ENCODE results near the gene CLN6.
"Not testable (repeated sequence)": the region's sequence is repeated elsewhere in the genome, so short reads cannot be mapped to it uniquely, and the experiment has no call there.

The CLN6 gene

GRCh38 chr15:68186671-68187397, 42.7 kb downstream of the CLN6 start:
- no peak for DNase-seq

DNA sequence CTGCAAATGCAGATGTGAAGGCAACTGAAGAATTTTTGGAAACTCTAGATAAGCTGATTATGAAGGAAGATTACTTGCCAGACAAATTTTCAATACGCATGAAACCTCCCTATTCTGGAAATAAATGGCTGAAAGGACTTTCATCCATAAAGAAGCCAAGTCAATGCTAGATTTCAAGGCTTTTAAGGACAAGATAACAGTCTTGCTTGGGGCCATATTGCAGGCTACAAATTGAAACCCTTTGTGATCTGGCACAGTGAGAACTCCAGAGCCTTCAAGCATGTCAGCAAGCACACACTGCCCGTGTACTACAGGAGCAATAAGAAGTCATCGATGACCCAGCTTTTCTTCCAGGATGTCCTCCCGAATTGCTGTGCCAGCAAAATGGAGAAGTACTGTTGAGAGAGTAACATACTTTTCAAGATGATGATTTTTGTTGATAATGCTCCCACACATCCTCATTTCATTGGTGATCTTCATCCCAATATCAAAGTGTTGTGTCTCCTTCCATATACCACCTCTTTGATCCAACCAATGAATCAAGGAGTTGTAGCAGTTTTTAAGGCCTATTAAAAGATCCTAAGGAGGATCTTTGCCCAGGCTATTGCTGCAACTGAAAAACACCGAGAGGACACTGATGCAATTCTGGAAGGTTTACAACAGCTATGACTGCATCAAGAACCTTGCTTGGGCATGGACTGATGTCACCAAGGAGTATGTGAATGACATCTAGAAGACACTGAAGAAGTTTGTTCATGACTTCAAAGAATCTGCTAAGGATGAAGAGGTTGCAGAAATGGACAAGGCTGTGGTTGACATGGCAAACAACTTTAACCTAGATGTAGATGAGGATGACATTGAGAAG, 44.7 kb downstream of the CLN6 start:
- DNase-seq, result peak; percentile 64 to 78 (median 73)

- DNase-seq, result peak in 1 of 3 donors; percentile 9
Measured at GRCh38 chr15:68183616-68184315, 45.8 kb downstream of the CLN6 start.

- no peak for DNase-seq
Measured at GRCh38 chr15:68177742-68178141, 51.8 kb downstream of the CLN6 start.

GRCh38 chr15:68176601-68177000, 52.9 kb downstream of the CLN6 start:
- DNase-seq, result no peak

- DNase-seq, result peak; percentile 51 to 66 (median 65)
Measured at GRCh38 chr15:68175526-68175925, 54.0 kb downstream of the CLN6 start.

- DNase-seq, result no peak
Measured at GRCh38 chr15:68173119-68173518, 56.4 kb downstream of the CLN6 start.

- DNase-seq, result not testable (repeated sequence)
Measured at GRCh38 chr15:68172037-68172436, 57.5 kb downstream of the CLN6 start.

DNA sequence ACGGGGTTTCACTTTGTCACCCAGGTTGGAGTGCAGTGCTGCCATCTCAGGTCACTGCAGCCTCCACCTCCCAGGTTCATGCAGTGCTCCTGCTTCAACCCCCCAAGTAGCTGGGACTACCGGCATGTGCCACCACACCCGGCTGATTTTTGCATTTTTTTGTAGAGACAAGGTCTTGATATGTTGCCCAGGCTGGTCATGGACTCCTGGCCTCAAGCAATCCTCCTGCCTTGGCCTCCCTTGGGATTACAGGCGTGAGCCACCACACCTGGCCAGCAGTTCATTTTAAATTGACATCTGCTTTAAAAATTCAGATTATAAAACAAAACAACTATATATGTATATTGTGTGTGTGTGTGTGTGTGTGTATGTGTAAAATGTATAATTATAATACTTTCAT, 62.7 kb downstream of the CLN6 start:
- DNase-seq, result no peak

- DNase-seq, result peak in 2 of 3 donors; percentile 36 to 44
Measured at GRCh38 chr15:68163191-68163590, 66.3 kb downstream of the CLN6 start.

DNA sequence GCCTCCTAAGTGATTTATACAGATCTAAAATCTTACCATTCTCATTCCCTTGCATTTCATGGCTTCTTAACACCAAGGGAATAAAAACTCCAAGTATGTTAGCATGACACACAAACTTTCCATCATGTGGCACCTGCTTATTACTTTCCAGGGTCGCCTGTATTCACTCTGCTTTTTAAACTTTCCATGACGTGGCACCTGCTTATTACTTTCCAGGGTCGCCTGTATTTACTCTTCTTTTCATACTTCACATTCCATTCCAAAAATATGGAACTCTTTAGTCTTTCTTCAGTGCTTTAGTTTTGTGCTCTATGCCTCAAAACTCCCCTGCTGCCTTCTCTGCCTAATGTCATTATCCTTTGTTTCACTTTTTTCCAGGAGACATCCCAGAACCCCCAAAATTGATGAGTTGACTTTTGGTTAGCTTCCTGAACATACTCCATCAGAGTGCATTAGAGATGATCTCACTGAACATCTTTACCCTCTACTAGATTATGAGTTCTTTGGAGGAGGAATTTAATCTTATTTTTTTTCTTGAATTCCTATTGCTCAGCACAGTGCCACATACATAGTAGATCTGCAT, 71.4 kb downstream of the CLN6 start:
- no peak for DNase-seq

GRCh38 chr15:68157074-68157473, 72.5 kb downstream of the CLN6 start:
- DNase-seq, result no peak

Measured in suppressor macrophage treated with lipopolysaccharide for 1 hour (primary cell).